Measurements from ENCODE around the gene ENO2.

GRCh38 chr12:6914246-6914946, at the start of gene ENO2:
- TF ChIP-seq CTCF (IDR thresholded peaks at IDR 0.05; ENCODE audit: low read depth, low read length, missing input control) (no peak), JUND (IDR thresholded peaks at IDR 0.05) (no peak), EGR1 (IDR thresholded peaks at IDR 0.05; ENCODE audit: low read depth in 2 of 2) (no peak), GABPA (IDR thresholded peaks at IDR 0.05 in 1 of 2, conservative IDR thresholded peaks at IDR 0.05 in 1 of 2) (no peak), YY1 (IDR thresholded peaks at IDR 0.05) (no peak), TAF1 (conservative IDR thresholded peaks at IDR 0.05) (no peak), RAD21 (IDR thresholded peaks at IDR 0.05) (no peak), REST (IDR thresholded peaks at IDR 0.05) (no peak), MAX (IDR thresholded peaks at IDR 0.05) (no peak), NR2F2 (IDR thresholded peaks at IDR 0.05) (no peak)
